Muscle of arm (tissue), 14 donors: ENCODE measurements around the gene LRRD1. TPM values are rescaled to one million over a fixed set of nuclear protein-coding genes. Genes with fewer than 3 reads are reported as not detected.
A peak's percentile ranks its signal among the peaks of the same experiment; 100 is the strongest.
"Not testable (repeated sequence)": the region's sequence is repeated elsewhere in the genome, so short reads cannot be mapped to it uniquely, and the experiment has no call there.

Experiments used
- DNase-seq: peaks from one replicate; pipeline ENCODE4 v3.0.0-alpha.2; 2013
- long read RNA-seq, 11 donors: transcript quantifications; one replicate each; lab custom pipeline, GENCODE V29; 2026
- polyA plus RNA-seq, 12 donors: library from polyadenylated mRNA; unstranded; fragments of 120-200 nt; gene quantifications; one replicate each; pipeline ENCODE4 v1.2.1, GENCODE V29; 2013; ENCODE audit not compliant: insufficient read length in 12 of 12

Gene LRRD1
- polyA plus RNA-seq, result 1 to 10 TPM in 1 of 12 donors, under 1 TPM in 9, not detected in 2; 0.13 to 1.1 (median 0.59) TPM
- long read RNA-seq, donor 1, result 0 reads
- long read RNA-seq, donor 2, result 0 reads
- long read RNA-seq, donor 3, result 0 reads
- long read RNA-seq, donor 4, result 0 reads
- long read RNA-seq, donor 5, result 0 reads
- long read RNA-seq, donor 6, result 0 reads
- long read RNA-seq, donor 7, result 0 reads
- long read RNA-seq, donor 8, result 0 reads
- long read RNA-seq, donor 9, result 0 reads
- long read RNA-seq, donor 10, result 0 reads
- long read RNA-seq, donor 11, result 0 reads

GRCh38 chr7:92178928-92179924 lies at the start of gene LRRD1:
Gene LRRD1 (minus strand): TSS chr7:92179142. CDS start chr7:92165202, 13,940 bp downstream.
- peak; percentile 82 for DNase-seq

- no peak for DNase-seq
Measured at GRCh38 chr7:92228742-92229141, 49.8 kb upstream of the LRRD1 start.

GRCh38 chr7:92228100-92228499 lies 49.2 kb upstream of the LRRD1 start:
- DNase-seq, result no peak

- DNase-seq, result no peak
Measured at GRCh38 chr7:92226981-92227380, 48.0 kb upstream of the LRRD1 start.

- DNase-seq, result no peak
Measured at GRCh38 chr7:92221766-92222165, 42.8 kb upstream of the LRRD1 start.

- DNase-seq, result no peak
Measured at GRCh38 chr7:92206672-92207071, 27.7 kb upstream of the LRRD1 start.

- DNase-seq, result no peak
Measured at GRCh38 chr7:92205987-92206386, 27.0 kb upstream of the LRRD1 start.

- DNase-seq, result no peak
Measured at GRCh38 chr7:92200791-92201190, 21.8 kb upstream of the LRRD1 start.

GRCh38 chr7:92192326-92192725 lies 13.4 kb upstream of the LRRD1 start:
- no peak for DNase-seq

- not testable (repeated sequence) for DNase-seq
Measured at GRCh38 chr7:92189246-92189645, 10.3 kb upstream of the LRRD1 start.

- not testable (repeated sequence) for DNase-seq
Measured at GRCh38 chr7:92184294-92184693, 5.4 kb upstream of the LRRD1 start.

GRCh38 chr7:92177362-92177761 lies 1.6 kb downstream of the LRRD1 start:
- no peak for DNase-seq

- not testable (repeated sequence) for DNase-seq
Measured at GRCh38 chr7:92169529-92169928, 9.4 kb downstream of the LRRD1 start.

- no peak for DNase-seq
Measured at GRCh38 chr7:92161271-92161670, 17.7 kb downstream of the LRRD1 start.

- DNase-seq, result no peak
Measured at GRCh38 chr7:92158660-92159575, 20.0 kb downstream of the LRRD1 start.

- no peak for DNase-seq
Measured at GRCh38 chr7:92156990-92157389, 22.0 kb downstream of the LRRD1 start.

GRCh38 chr7:92155108-92155739 lies 23.7 kb downstream of the LRRD1 start:
- DNase-seq, result no peak

GRCh38 chr7:92150450-92151017 lies 28.4 kb downstream of the LRRD1 start:
- no peak for DNase-seq

- no peak for DNase-seq
Measured at GRCh38 chr7:92149736-92150239, 29.2 kb downstream of the LRRD1 start.

GRCh38 chr7:92143192-92143880 lies 35.6 kb downstream of the LRRD1 start:
- DNase-seq, result not testable (repeated sequence)
